NCI-H128 (cell line): ENCODE results near the gene SDCBP2.

Source experiments
- DNase-seq: peaks from one replicate; lab custom pipeline; 2025; ENCODE audit not compliant: unreplicated experiment; lab: John Stamatoyannopoulos, UW

SDCBP2 gene

GRCh38 chr20:1331801-1332453, 3.0 kb upstream of the SDCBP2 start:
- no peak for DNase-seq

DNA sequence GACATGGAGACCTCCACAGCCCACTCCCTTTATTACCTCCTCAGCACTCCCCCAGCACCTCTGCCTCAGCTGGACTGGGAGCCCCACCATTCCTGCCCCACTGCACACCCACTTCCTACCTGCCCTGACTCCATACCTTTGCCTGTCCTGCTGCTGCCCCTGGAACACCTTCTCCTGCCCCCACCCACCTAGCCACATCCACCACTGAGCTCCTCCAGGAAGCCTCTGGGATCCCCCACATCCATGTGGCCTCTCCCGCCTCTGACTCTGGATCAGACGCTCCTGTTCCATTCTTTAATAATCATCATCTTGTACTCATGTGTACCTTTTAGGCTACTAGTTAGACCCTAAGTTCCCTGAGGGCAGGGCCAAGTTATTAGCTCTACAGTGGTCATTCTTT, 2.2 kb upstream of the SDCBP2 start:
- DNase-seq, result no peak

DNA sequence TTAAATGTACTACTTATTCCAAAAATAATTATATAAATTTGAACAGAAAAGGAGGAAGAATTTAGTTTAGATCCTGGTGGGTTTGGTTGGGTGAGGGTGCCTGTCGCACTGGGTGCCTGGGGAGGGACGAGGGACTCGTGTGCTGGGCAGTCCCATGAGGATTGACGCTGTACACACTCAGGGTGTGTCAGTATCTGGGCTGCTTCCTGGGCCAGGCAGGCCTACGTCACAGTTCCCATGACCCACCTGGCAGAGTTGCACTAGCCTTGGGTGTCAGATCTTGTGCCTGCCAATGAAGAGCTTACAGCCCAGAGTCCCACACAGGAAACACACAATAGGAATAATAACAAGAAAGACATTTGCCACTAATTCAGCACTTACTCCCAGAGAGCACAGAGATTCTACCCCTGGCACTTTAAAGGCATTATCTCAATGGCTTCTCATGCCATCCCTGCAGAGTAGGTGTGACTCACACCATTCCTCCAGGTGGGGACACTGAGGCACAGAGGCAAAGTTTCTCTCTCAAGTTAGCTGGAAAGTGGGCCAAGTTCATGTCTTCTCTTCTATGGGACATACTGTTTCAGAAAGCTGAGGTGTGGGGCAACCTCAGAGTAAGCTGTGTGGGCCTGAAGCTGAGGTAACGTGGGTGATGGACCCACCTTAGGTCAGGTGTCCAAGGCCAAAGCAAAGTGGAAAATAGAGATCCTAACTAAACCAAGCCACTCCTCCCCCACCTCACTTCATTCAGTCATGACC, 1.3 kb upstream of the SDCBP2 start:
- DNase-seq, result no peak

GRCh38 chr20:1327827-1328679, 886 bp downstream of the SDCBP2 start:
- no peak for DNase-seq

DNA sequence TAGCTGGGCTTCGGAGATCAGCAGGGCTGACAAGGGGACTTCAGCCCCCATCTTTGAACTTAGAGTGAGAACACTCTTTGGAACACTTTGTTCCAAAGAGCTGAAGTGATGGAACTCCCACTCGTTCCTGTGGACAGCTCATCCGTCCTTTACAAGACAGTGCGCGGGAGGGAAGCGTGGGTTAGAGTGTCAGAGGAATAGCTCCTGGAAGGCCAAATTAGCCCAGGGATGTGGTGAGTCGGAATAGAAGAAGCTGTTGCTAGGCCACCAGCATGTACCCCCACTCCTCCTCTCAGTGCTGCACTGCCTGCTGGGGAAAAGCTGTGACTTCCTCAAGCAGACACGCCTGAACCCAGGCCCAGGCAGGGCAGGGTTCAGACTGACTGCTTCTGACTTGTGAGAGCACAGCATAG, 1.7 kb downstream of the SDCBP2 start:
- DNase-seq, result no peak

- DNase-seq, result no peak
Measured at GRCh38 chr20:1326031-1326930, 2.7 kb downstream of the SDCBP2 start.

DNA sequence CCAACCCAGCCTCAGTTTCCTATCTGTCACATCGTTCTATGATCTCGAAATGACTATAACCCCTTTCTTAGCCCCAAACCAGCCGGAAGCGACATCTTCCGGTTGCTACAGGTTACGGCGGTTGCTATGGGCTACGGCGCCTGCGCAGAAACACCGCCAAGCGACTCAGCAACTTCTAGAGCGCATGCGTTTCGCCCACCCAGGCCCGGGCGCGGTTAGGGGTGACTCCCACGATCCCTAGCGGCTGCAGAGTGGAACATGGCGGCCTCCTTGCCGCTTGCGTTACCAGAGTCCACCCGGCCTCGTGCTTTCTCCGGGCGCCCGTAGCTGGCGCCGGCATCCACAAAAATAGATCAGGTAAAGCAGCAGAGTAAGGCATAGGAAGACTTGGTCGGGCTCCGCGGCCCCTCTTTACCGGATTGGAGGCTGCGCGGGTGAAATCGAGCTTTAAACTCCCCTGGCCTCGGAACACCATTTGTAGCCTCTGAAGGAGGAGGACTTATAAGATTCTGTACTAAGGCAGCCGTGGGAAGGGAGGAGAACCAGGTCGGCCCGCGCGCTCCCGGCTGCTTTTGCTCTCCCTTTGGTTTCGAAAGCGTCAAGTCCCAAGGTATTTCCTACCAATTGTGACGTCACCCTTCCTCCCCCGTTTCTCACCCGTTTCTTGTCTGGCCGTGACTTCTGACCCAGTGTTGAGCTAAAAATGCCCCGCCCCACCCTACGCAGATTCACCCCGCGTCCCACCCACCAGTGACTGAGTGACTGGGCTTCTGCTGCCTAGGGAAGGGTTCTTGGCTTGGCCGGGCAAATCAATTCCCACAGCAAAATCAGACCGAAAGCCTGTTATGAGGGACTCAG, 3.5 kb downstream of the SDCBP2 start:
- peak; percentile 91 for DNase-seq

GRCh38 chr20:1324598-1325172, 4.3 kb downstream of the SDCBP2 start:
- no peak for DNase-seq

GRCh38 chr20:1323830-1324597, 4.9 kb downstream of the SDCBP2 start:
- no peak for DNase-seq

GRCh38 chr20:1323256-1323655, 5.7 kb downstream of the SDCBP2 start:
- DNase-seq, result no peak

GRCh38 chr20:1322511-1323245, 6.3 kb downstream of the SDCBP2 start:
- DNase-seq, result no peak

GRCh38 chr20:1321654-1321939, 7.3 kb downstream of the SDCBP2 start:
- DNase-seq, result no peak

GRCh38 chr20:1320902-1321653, 7.9 kb downstream of the SDCBP2 start:
- no peak for DNase-seq

DNA sequence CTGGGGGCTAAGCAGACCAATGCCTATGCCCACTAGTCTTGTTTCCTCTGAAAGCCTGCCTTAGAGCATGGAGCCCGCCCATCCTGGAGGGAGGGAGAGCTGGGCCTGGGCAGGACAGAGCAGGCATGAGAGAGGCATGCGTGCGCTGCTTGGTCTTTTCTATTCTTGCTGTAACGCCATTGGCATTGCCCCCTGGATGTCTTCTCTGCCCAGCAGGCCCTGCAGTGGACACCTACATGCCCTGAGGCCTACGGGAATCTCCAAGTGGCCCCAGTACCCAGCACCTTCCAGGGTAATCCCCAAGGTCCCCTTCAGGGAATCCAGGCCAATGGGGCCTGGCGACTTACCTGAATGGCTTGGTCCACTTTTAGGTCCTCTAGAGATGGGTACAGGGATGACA, 8.9 kb downstream of the SDCBP2 start:
- no peak for DNase-seq

DNA sequence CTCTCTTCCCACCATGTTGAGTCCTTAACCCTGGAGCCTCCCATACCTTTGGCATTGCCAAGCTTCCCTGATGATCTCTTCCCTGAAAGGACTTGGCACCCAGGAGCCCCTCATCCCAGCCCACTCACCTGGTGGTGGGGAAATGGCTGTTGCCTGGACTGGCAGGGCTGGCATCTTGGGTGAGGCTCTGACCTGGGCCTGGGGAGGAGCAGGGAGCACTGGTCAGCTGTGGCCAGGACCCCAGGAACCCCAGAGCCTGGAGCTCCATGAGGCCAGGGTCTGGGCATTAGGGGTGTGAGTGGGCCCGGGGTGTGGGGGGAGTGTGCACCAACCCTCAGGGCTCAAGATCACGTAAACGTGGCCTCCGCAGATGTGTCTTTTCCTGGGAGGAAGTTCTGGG, 9.5 kb downstream of the SDCBP2 start:
- no peak for DNase-seq

DNA sequence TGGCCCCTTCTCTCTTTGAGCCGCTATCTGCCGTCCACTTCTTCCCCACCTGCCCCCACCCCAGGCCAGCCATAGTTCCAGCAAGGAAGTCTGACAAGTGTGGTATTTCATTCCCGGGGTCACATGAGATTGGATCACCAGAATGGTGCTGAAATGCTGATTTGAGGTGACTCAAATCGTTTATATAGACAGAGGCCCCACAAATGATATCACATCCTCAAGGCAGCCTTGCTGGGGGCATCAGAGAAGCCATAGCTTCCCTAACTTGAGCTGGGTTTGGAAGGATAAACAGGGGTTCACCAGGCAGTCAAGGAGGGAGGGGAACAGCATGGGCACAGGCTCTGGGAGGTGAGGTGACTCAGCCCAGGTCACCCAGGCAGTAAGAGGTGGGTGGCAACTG, 9.9 kb downstream of the SDCBP2 start:
- no peak for DNase-seq

DNA sequence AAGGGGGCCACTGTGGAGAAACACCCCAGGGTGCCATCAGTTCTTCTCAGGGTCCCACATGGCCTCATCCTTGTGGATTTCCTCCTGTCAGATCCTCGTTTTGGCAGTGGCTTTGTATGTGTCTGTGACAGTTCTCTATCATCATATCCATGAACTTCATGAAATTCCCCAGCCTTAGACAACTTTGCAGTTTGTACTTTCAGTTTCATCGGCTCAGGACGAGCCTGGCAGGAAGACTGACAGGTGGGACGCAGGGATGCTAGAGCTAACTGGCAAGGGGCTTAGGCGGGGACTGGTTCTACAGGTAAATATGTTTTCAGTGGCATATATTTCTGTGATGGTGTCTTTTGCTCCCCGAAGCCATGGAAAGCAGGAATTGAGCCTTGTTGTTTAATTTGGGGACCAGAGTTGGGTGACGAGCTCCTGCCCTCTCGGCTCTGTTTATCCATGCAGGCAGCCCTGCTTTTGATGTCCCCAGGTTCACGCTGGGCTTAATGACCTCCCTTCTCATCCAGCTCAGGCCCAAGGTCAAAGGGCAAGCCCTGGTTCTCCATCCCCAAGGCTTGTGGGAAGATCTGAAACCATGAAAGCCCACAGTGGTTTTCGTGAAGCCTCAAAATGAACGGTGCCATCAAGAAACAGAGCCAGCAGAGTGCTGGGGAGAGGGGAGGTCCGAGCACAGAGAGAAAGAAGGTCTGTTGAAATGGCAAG, 11.2 kb downstream of the SDCBP2 start:
- DNase-seq, result no peak
